DND-41 (cell line): ENCODE results near the gene USPL1.

Experiments used
- CTCF ChIP-seq: IDR thresholded peaks from 2 replicates; pipeline ENCODE4 v1.5.1; 2012; ENCODE audit warnings: borderline replicate concordance, low read length, moderate library complexity, mild to moderate bottlenecking; ENCODE audit not compliant: poor library complexity, severe bottlenecking; ENCODE audit errors: extremely low read depth
- EZH2 ChIP-seq: IDR thresholded peaks from 3 replicates; pipeline ENCODE4 v1.6.1; 2012; ENCODE audit warnings: borderline replicate concordance, low read depth, mild to moderate bottlenecking, moderate library complexity, low read length, inconsistent platforms; ENCODE audit not compliant: severe bottlenecking

GRCh38 chr13:30671271-30671815, 53.6 kb downstream of the USPL1 start:
- no peak for TF ChIP-seq EZH2
- TF ChIP-seq CTCF = no peak
